Hepatocyte (in vitro differentiated cells): ENCODE results near the gene ADRM1. TPM values are rescaled to one million over a fixed set of nuclear protein-coding genes. Genes with fewer than 3 reads are reported as not detected.

Source experiments
- DNase-seq: peaks from one replicate; pipeline ENCODE4 v3.0.0-alpha.2; 2016; ENCODE audit warnings: low spot score
- H2AFZ ChIP-seq: fragments of 200-600 bp; sonication (generic); 2 replicates; pipeline ENCODE4 v1.6.0; 2016; ENCODE audit warnings: antibody characterized with exemption, mild to moderate bottlenecking
- H3K27ac ChIP-seq: fragments of 200-600 bp; sonication (generic); 2 replicates; pipeline ENCODE4 v1.5.1; 2016; ENCODE audit warnings: mild to moderate bottlenecking
- H3K27me3 ChIP-seq: fragments of 200-600 bp; sonication (generic); 2 replicates; pipeline ENCODE4 v1.6.1; 2016
- H3K36me3 ChIP-seq: fragments of 200-600 bp; sonication (generic); replicated peaks from 2 replicates; pipeline ENCODE4 v1.5.1; 2016; ENCODE audit warnings: low read depth; ENCODE audit not compliant: insufficient read depth
- H3K4me1 ChIP-seq: fragments of 200-600 bp; sonication (generic); 2 replicates; pipeline ENCODE4 v1.5.1; 2016; ENCODE audit warnings: mild to moderate bottlenecking, moderate library complexity; ENCODE audit not compliant: insufficient read depth
- H3K4me2 ChIP-seq: fragments of 200-600 bp; sonication (generic); 2 replicates; pipeline ENCODE4 v1.6.0; 2016
- H3K4me3 ChIP-seq: fragments of 200-600 bp; sonication (generic); 2 replicates; pipeline ENCODE4 v1.5.1; 2016; ENCODE audit warnings: mild to moderate bottlenecking
- H3K79me2 ChIP-seq: fragments of 200-600 bp; sonication (generic); 2 replicates; pipeline ENCODE4 v1.6.0; 2017; ENCODE audit warnings: mild to moderate bottlenecking
- H3K9me2 ChIP-seq: fragments of 200-600 bp; sonication (generic); replicated peaks from 2 replicates; pipeline ENCODE4 v1.6.0; 2017; ENCODE audit warnings: mild to moderate bottlenecking; ENCODE audit not compliant: insufficient read depth
- H3K9me3 ChIP-seq: fragments of 200-600 bp; sonication (generic); 2 replicates; pipeline ENCODE4 v1.5.1; 2016; ENCODE audit warnings: low read depth, mild to moderate bottlenecking
- H4K20me1 ChIP-seq: fragments of 200-600 bp; sonication (generic); 2 replicates; pipeline ENCODE4 v1.6.0; 2016; ENCODE audit warnings: mild to moderate bottlenecking; ENCODE audit not compliant: insufficient read depth, poor library complexity, severe bottlenecking
- EZH2 ChIP-seq: fragments of 200-600 bp; sonication (generic); IDR thresholded peaks from 2 replicates; pipeline ENCODE4 v1.6.1; 2016; ENCODE audit warnings: antibody characterized with exemption, mild to moderate bottlenecking, borderline replicate concordance
- EZH2phosphoT487 ChIP-seq: fragments of 200-600 bp; sonication (generic); IDR thresholded peaks from one replicate; pipeline ENCODE4 v1.6.1; 2018; ENCODE audit warnings: antibody characterized with exemption, mild to moderate bottlenecking, low read depth, moderate library complexity; ENCODE audit not compliant: unreplicated experiment, severe bottlenecking
- WGBS: methylation state at CpG from one replicate; pipeline ENCODE4 v1.1.6; 2016; ENCODE audit warnings: low lambda C conversion rate; ENCODE audit errors: missing lambda C conversion rate; 5-methylcytosine and 5-hydroxymethylcytosine counted together
- polyA plus RNA-seq: library from polyadenylated mRNA; unstranded; fragments of >200 nt; fragmentation: Nextera tagmentation; extraction: Ambion mirVana; gene quantifications from 2 replicates; pipeline ENCODE4 v1.2.1, GENCODE V29; 2016
- total RNA-seq: library from RNA; depleted of rRNA; stranded (reverse); fragments of >200 nt; gene quantifications from 2 replicates; pipeline ENCODE4 v1.2.3, GENCODE V29; 2014
- TF ChIP-seq, protein P1 (sequence below): fragments of 200-600 bp; sonication (generic); IDR thresholded peaks from 2 replicates; pipeline ENCODE4 v1.5.1; 2016; ENCODE audit warnings: antibody characterized with exemption, mild to moderate bottlenecking; ENCODE audit not compliant: poor library complexity

Gene ADRM1
- total and polyA plus RNA-seq, 2 experiments from 2014 or later = 103 to 144 TPM

GRCh38 chr20:62284448-62284847 lies 18.3 kb upstream of the ADRM1 start:
- H3K9me2 ChIP-seq = no peaks in the 10 kb centered on the region
- H3K4me1 ChIP-seq = no peaks in the 10 kb centered on the region
- no peaks in the 10 kb centered on the region for H4K20me1 ChIP-seq
- 92% methylated on average over 6 of the region's 6 CpGs for WGBS
- no peak overlapping the region for H3K4me2 ChIP-seq
- H3K27me3 ChIP-seq = no peaks in the 10 kb centered on the region
- DNase-seq = no peak
- no peaks in the 10 kb centered on the region for H3K9me3 ChIP-seq
- H3K27ac ChIP-seq = no peak overlapping the region
- H3K36me3 ChIP-seq = no peaks in the 10 kb centered on the region
- TF ChIP-seq EZH2 (no peak), EZH2phosphoT487 (no peak)
- TF ChIP-seq, protein P1, sequence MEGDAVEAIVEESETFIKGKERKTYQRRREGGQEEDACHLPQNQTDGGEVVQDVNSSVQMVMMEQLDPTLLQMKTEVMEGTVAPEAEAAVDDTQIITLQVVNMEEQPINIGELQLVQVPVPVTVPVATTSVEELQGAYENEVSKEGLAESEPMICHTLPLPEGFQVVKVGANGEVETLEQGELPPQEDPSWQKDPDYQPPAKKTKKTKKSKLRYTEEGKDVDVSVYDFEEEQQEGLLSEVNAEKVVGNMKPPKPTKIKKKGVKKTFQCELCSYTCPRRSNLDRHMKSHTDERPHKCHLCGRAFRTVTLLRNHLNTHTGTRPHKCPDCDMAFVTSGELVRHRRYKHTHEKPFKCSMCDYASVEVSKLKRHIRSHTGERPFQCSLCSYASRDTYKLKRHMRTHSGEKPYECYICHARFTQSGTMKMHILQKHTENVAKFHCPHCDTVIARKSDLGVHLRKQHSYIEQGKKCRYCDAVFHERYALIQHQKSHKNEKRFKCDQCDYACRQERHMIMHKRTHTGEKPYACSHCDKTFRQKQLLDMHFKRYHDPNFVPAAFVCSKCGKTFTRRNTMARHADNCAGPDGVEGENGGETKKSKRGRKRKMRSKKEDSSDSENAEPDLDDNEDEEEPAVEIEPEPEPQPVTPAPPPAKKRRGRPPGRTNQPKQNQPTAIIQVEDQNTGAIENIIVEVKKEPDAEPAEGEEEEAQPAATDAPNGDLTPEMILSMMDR = no peak
- H3K4me3 ChIP-seq = no peak overlapping the region
- no peak overlapping the region for H2AFZ ChIP-seq
- no peaks in the 10 kb centered on the region for H3K79me2 ChIP-seq

DNA sequence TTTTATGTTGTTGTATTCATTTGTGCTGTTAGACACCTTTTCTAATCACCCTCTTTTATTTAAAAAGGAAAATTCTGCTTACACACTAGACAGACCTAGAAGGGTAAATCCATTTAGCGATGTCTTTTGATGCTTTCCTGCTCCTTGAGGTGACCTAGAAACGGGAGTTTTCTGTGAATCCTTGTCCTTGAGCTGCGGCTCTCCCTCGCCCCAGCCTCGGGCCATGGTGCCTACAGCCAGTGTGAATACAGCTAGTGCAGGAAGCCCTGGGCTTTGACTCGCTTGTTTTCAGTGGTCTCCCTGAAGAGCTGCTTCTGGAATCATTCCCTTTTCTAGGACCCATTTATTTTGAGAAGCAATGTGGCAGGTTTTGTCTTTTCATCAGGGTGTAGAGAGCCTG lies 17.6 kb upstream of the ADRM1 start:
- H3K27ac ChIP-seq = no peak overlapping the region
- no peak for DNase-seq
- no peak for TF ChIP-seq EZH2phosphoT487
- TF ChIP-seq, protein P1 = no peak
- TF ChIP-seq EZH2 = no peak
- no peaks in the 10 kb centered on the region for H3K9me2 ChIP-seq
- no peak overlapping the region for H2AFZ ChIP-seq
- H3K4me2 ChIP-seq = no peak overlapping the region
- H3K79me2 ChIP-seq = no peaks in the 10 kb centered on the region
- H4K20me1 ChIP-seq = no peaks in the 10 kb centered on the region
- no peaks in the 10 kb centered on the region for H3K27me3 ChIP-seq
- no peaks in the 10 kb centered on the region for H3K36me3 ChIP-seq
- WGBS = 96% methylated on average over 6 of the region's 6 CpGs
- no peaks in the 10 kb centered on the region for H3K4me1 ChIP-seq
- no peak overlapping the region for H3K4me3 ChIP-seq
- H3K9me3 ChIP-seq = no peaks in the 10 kb centered on the region

GRCh38 chr20:62285722-62286121 lies 17.1 kb upstream of the ADRM1 start:
- WGBS = 87% methylated on average over 23 of the region's 23 CpGs
- Histone ChIP-seq H3K9me2 (no peaks in the 10 kb centered on the region), H3K79me2 (no peaks in the 10 kb centered on the region), H3K9me3 (no peaks in the 10 kb centered on the region), H2AFZ (no peak overlapping the region), H3K4me1 (no peaks in the 10 kb centered on the region), H3K4me2 (no peak overlapping the region), H3K27ac (no peak overlapping the region), H3K4me3 (no peak overlapping the region), H3K27me3 (no peaks in the 10 kb centered on the region), H4K20me1 (no peaks in the 10 kb centered on the region), H3K36me3 (no peaks in the 10 kb centered on the region)
- DNase-seq = no peak
- TF ChIP-seq, protein P1 = no peak
- no peak for TF ChIP-seq EZH2phosphoT487
- TF ChIP-seq EZH2 = no peak
